DOHH2 (cell line): Measurements from ENCODE around the gene KCNA3.

Experiments
- CTCF ChIP-seq: fragments of 200-600 bp; sonication (generic); IDR thresholded peaks from one replicate; pipeline ENCODE4 v1.5.1; 2014; ENCODE audit warnings: antibody characterized with exemption, mild to moderate bottlenecking, low read depth, low read length; ENCODE audit not compliant: poor library complexity, severe bottlenecking
- EZH2phosphoT487 ChIP-seq: fragments of 200-600 bp; sonication (generic); IDR thresholded peaks from 2 replicates; pipeline ENCODE4 v1.6.1; 2017; ENCODE audit warnings: borderline replicate concordance, mild to moderate bottlenecking, antibody characterized with exemption, low read length, moderate library complexity, mixed read lengths

- TF ChIP-seq CTCF (no peak), EZH2phosphoT487 (no peak)
Observed at GRCh38 chr1:110706621-110707020, 31.9 kb upstream of the KCNA3 start.
